ENCODE results near the gene FAM53A.

The FAM53A gene

DNA sequence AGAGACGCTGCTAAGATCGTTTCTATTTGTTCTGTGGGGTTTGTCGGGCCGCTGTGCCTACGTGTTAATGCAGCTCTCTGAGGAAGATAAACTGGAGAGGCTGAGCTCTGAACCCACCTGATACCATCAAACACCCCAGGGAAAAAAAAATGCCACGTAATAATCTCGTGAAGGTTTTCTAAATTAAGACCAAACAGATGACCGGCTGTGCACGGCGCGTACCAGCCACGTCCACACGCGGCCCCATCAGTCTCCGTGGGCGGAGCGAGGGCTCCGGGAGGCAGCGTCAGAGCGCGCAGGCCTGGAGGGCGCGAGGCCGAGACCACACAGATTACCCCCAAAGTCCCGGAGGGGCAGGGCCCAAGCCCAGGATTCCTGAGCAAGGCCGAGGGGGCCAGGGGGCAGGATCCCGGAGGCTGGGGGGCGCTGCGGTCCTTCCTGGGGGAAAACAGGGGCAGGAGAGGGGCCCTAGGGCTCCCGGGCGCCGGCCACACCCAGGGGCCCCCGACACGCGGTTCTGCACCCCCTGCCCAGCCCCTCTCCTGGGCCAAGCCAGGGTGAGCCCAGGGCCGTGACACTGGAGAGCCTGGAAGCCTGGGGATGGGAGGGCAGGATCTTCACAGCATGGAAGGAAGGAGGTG, 91.9 kb downstream of the FAM53A start:
- DNase-seq (ENCODE audit: low spot score) = no peak

DNA sequence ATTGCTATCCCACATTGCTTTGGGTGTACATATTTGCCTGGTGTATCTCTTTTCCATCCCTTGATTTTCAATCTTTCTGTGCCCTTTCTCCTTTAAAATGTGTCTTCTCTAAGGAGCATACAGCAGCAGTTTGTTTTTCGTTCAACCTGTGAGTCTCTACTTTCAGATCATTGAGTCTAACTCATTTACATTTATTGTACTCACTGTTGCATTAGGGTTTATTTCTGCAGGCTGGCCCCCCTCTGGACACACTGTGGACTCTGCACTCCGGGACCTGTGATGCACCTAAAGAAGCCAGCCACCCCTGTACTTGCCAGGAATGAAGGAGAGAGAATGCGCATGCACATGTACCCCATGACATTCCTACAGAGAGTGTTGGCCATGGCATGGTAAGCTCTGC, 93.0 kb downstream of the FAM53A start:
- DNase-seq (ENCODE audit: low spot score) = no peak

- no peak for DNase-seq (ENCODE audit: low spot score)
Observed at GRCh38 chr4:1590244-1590643, 93.9 kb downstream of the FAM53A start.

Data from CD4-positive, alpha-beta T cell treated with Interleukin-2 at 100 ng/mL for 4 hours (primary cell).